ENCODE measurements around the gene DCAF16. TPM values are rescaled to one million over a fixed set of nuclear protein-coding genes. Genes with fewer than 3 reads are reported as not detected.

The DCAF16 gene
- total RNA-seq, 4 donors from 2014 or later, result 9.0 to 23.3 (median 16.7) TPM

DNA sequence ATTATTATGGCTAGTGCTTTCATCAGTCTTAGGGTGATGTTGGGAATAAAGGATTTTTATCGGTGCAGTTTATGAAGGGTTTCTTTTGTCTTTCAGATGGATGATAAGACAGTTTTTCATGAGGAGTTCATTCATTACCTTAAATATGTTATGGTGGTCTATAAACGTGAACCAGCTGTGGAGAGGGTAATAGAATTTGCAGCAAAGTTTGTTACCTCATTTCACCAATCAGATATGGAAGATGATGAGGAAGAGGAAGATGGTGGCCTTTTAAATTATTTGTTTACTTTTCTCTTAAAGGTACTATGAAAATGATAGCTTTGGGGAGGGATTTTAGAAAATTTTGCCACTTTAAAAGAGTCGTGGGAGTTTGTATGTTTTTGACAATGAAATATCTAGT, 1.6 kb upstream of the DCAF16 start:
- H3K4me3 ChIP-seq, result no peak overlapping the region
- DNase-seq, result no peak
- 6 to 20% methylated on average over 3 of the region's 3 CpGs for WGBS, 2 donors (ENCODE audit: low coverage in 1 of 2)
- in situ Hi-C loops (cut with MboI; ENCODE audit: low pct_ligation_motif_present in 1 of 4, low pct_unique_long_range_greater_than_20kb in 1 of 4, low sequenced_read_pairs in 3 of 4), result loop anchor here in 3 of 4 donors (25.0 kb wide), 3 partner anchors 225 to 775 kb away; partner anchors contain the start of gene LAP3 (in 1 of the 3)
- no peak overlapping the region for H3K27ac ChIP-seq
- H3K36me3 ChIP-seq, result no peaks in the 10 kb centered on the region
- H3K27me3 ChIP-seq, result no peaks in the 10 kb centered on the region
- intact Hi-C loops (cut with DNase I; ENCODE audit: low total_unique reads), result loop anchor here (10.0 kb wide), 1 partner anchor 783 kb away; no protein-coding TSS in a partner anchor
- TF ChIP-seq EP300 (IDR thresholded peaks at IDR 0.05; ENCODE audit: low read depth), result no peak
- TF ChIP-seq POLR2AphosphoS5 (IDR thresholded peaks at IDR 0.05), result no peak
- TF ChIP-seq POLR2A (IDR thresholded peaks at IDR 0.05), result no peak
- no peak for TF ChIP-seq CTCF (IDR thresholded peaks at IDR 0.05)
- no peaks in the 10 kb centered on the region for H3K9me3 ChIP-seq
- H3K4me1 ChIP-seq, result peaks cover 16 to 37% (median 31%) of the 10 kb centered on the region in 4 donors

- peak; percentile 18 for DNase-seq
- H3K9me3 ChIP-seq, result no peaks in the 10 kb centered on the region
- H3K4me3 ChIP-seq, result peak overlapping the region; percentile 45 to 89 (median 72)
- no peak for TF ChIP-seq CTCF (IDR thresholded peaks at IDR 0.05)
- 1% methylated on average over 22 of the region's 48 CpGs; no CpG with 5 or more reads in 1 of the 2 donors for WGBS, 2 donors (ENCODE audit: low coverage in 1 of 2)
- in situ Hi-C loops (cut with MboI; ENCODE audit: low pct_ligation_motif_present in 1 of 4, low pct_unique_long_range_greater_than_20kb in 1 of 4, low sequenced_read_pairs in 3 of 4) (loop anchor here in 3 of 4 donors (25.0 kb wide), 3 partner anchors 224 to 776 kb away; partner anchors contain the start of gene LAP3 (in 1 of the 3)), intact Hi-C loops (cut with DNase I; ENCODE audit: low total_unique reads) (loop anchor here (10.0 kb wide), 1 partner anchor 784 kb away; no protein-coding TSS in a partner anchor)
- H3K36me3 ChIP-seq, result no peaks in the 10 kb centered on the region
- H3K4me1 ChIP-seq, result peaks cover 16 to 47% (median 39%) of the 10 kb centered on the region in 4 donors
- peak overlapping the region in 3 of 4 donors; percentile 55 to 99 (median 96) for H3K27ac ChIP-seq
- no peaks in the 10 kb centered on the region for H3K27me3 ChIP-seq
These were observed 584 bp upstream of the DCAF16 start for GRCh38 chr4:17811078-17811603.

- TF ChIP-seq POLR2AphosphoS5 (IDR thresholded peaks at IDR 0.05) (no peak), CTCF (IDR thresholded peaks at IDR 0.05) (no peak), POLR2A (IDR thresholded peaks at IDR 0.05) (no peak), EP300 (IDR thresholded peaks at IDR 0.05; ENCODE audit: low read depth) (no peak)
- peaks cover 0 to 3% (median 0%) of the 10 kb centered on the region in 4 donors for H3K36me3 ChIP-seq
- H3K9me3 ChIP-seq, result no peaks in the 10 kb centered on the region
- H3K4me3 ChIP-seq, result peak overlapping the region; percentile 70 to 89 (median 74)
- H3K27me3 ChIP-seq, result no peaks in the 10 kb centered on the region
- peak overlapping the region; percentile 96 to 99 (median 98) for H3K27ac ChIP-seq
- H3K4me1 ChIP-seq, result peaks cover 16 to 54% (median 41%) of the 10 kb centered on the region in 4 donors
- in situ Hi-C loops (cut with MboI; ENCODE audit: low pct_ligation_motif_present in 1 of 4, low pct_unique_long_range_greater_than_20kb in 1 of 4, low sequenced_read_pairs in 3 of 4), result loop anchor here (5.0 to 25.0 kb wide), 6 partner anchors 213 to 778 kb away; partner anchors contain the start of genes LAP3 (in 1 of the 4) and LCORL (in 1 of the 4)
- DNase-seq, result no peak
- intact Hi-C loops (cut with DNase I; ENCODE audit: low total_unique reads), result loop anchor here (10.0 kb wide), 1 partner anchor 785 kb away; no protein-coding TSS in a partner anchor
- 0% methylated on average over 6 to 7 of the region's 7 CpGs for WGBS, 2 donors (ENCODE audit: low coverage in 1 of 2)
These were observed 890 bp downstream of the DCAF16 start for GRCh38 chr4:17809667-17810066.

DNA sequence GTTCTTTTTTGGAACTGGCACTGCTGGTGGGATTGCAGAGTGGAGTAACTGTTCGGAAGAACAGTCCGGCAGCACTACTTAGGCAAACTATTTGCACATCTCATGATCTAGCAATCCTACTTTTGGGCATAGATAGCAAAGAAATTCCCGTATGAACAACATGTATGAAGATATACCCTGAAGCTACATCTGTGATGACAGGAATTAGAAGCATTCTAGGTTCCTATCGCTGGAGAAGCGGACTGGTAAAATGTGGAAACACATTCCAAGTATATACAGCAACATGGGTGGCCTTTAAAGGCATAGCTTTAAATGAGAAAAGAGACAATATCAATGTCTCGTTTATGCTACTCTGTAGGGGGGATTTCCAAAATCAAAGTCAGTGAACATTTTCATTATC, 3.1 kb downstream of the DCAF16 start:
- Histone ChIP-seq H3K27me3 (no peaks in the 10 kb centered on the region), H3K4me1 (peaks cover 16 to 54% (median 41%) of the 10 kb centered on the region in 4 donors), H3K36me3 (peaks cover 0 to 20% (median 8%) of the 10 kb centered on the region in 4 donors), H3K9me3 (no peaks in the 10 kb centered on the region), H3K4me3 (peak overlapping the region in 1 of 4 donors; percentile 28), H3K27ac (peak overlapping the region in 1 of 4 donors; percentile 11)
- no peak for DNase-seq
- TF ChIP-seq CTCF (IDR thresholded peaks at IDR 0.05), result no peak
- no peak for TF ChIP-seq EP300 (IDR thresholded peaks at IDR 0.05; ENCODE audit: low read depth)
- TF ChIP-seq POLR2A (IDR thresholded peaks at IDR 0.05), result no peak
- no peak for TF ChIP-seq POLR2AphosphoS5 (IDR thresholded peaks at IDR 0.05)
- WGBS, 2 donors (ENCODE audit: low coverage in 1 of 2), result 41 to 62% methylated on average over 3 to 6 of the region's 6 CpGs
- intact Hi-C loops (cut with DNase I; ENCODE audit: low total_unique reads), result no loop called here
- in situ Hi-C loops (cut with MboI; ENCODE audit: low pct_ligation_motif_present in 1 of 4, low pct_unique_long_range_greater_than_20kb in 1 of 4, low sequenced_read_pairs in 3 of 4), result loop anchor here (5.0 to 25.0 kb wide), 6 partner anchors 215 to 780 kb away; partner anchors contain the start of genes LAP3 (in 1 of the 4) and LCORL (in 1 of the 4)

Data from transverse colon (tissue), 4 donors.